GM12892 (cell line): ENCODE results near the gene CAVIN1.

Source experiments
- POLR2A ChIP-seq: IDR thresholded peaks from 2 replicates; pipeline ENCODE4 v1.6.1; 2011; ENCODE audit warnings: low read depth, low read length, control low read depth
- POLR2AphosphoS5 ChIP-seq: IDR thresholded peaks from 2 replicates; pipeline ENCODE4 v1.6.1; 2011; ENCODE audit warnings: low read depth, low read length, control low read depth

DNA sequence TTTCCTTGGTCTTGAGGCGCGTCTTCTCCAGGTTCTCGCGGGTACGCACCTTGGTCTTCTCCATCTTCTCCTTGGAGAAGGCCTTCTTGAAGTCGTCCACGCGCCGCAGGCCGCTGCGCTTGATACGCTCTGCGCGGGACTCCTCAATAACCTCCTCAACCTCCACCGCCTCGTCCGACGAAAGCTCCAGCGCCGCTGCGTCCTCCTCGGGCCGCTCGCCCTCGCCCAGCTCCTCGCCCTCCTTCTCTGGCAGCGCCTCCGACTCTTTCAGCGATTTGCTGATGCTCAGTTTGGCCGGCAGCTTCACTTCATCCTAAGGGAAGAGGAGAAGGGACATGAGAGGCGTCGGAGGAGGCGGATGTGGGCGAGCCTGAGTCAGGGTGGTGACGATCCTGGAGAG is 18.0 kb downstream of the CAVIN1 start:
- no peak for TF ChIP-seq POLR2A
- no peak for TF ChIP-seq POLR2AphosphoS5
